ENCODE measurements around the gene GID8.

Gene GID8

GRCh38 chr20:62938105-62938888 lies at the start of gene GID8:
TSS of gene GID8 (plus strand) at chr20:62938147. CDS start at chr20:62941503, 3,356 bp downstream.
- no peak for DNase-seq

GRCh38 chr20:62888406-62888805 lies 49.5 kb upstream of the GID8 start:
- no peak for DNase-seq

- no peak for DNase-seq
Observed at GRCh38 chr20:62888910-62889309, 49.0 kb upstream of the GID8 start.

GRCh38 chr20:62889411-62889810 lies 48.5 kb upstream of the GID8 start:
- DNase-seq = no peak

GRCh38 chr20:62889871-62890270 lies 48.1 kb upstream of the GID8 start:
- DNase-seq = no peak

- DNase-seq = no peak
Observed at GRCh38 chr20:62890444-62890843, 47.5 kb upstream of the GID8 start.

GRCh38 chr20:62891111-62891510 lies 46.8 kb upstream of the GID8 start:
- DNase-seq = no peak

GRCh38 chr20:62892348-62893304 lies 45.3 kb upstream of the GID8 start:
- DNase-seq = peak in 1 of 2 experiments; percentile 22

- no peak for DNase-seq
Observed at GRCh38 chr20:62893700-62894099, 44.2 kb upstream of the GID8 start.

- DNase-seq = no peak
Observed at GRCh38 chr20:62894261-62894660, 43.7 kb upstream of the GID8 start.

GRCh38 chr20:62895539-62895938 lies 42.4 kb upstream of the GID8 start:
- DNase-seq = no peak

GRCh38 chr20:62896526-62896925 lies 41.4 kb upstream of the GID8 start:
- DNase-seq = peak; percentile 53 to 83

- no peak for DNase-seq
Observed at GRCh38 chr20:62897666-62898065, 40.3 kb upstream of the GID8 start.

GRCh38 chr20:62898093-62898964 lies 39.6 kb upstream of the GID8 start:
- no peak for DNase-seq

- peak; percentile 52 to 76 for DNase-seq
Observed at GRCh38 chr20:62898970-62899632, 38.8 kb upstream of the GID8 start.

GRCh38 chr20:62899633-62900051 lies 38.3 kb upstream of the GID8 start:
- DNase-seq = no peak

GRCh38 chr20:62900052-62900691 lies 37.8 kb upstream of the GID8 start:
- peak in 1 of 2 experiments; percentile 28 for DNase-seq

- no peak for DNase-seq
Observed at GRCh38 chr20:62900692-62901584, 37.0 kb upstream of the GID8 start.

GRCh38 chr20:62901891-62902290 lies 36.1 kb upstream of the GID8 start:
- DNase-seq = no peak

- DNase-seq = no peak
Observed at GRCh38 chr20:62902926-62903615, 34.9 kb upstream of the GID8 start.
